HFF-Myc (cell line): Measurements from ENCODE around the gene MBP.

ENCODE experiments used
- DNase-seq: peaks from one replicate; pipeline ENCODE4 v3.0.0-alpha.2; 2011; ENCODE audit warnings: low read depth; ENCODE audit errors: extremely low read depth
- H3K4me3 ChIP-seq: replicated peaks from 2 replicates; pipeline ENCODE4 v1.5.1; 2011; ENCODE audit warnings: low read depth, mild to moderate bottlenecking, control low read depth, low read length
- CTCF ChIP-seq: IDR thresholded peaks from 2 replicates; pipeline ENCODE4 v1.5.1; 2012; ENCODE audit warnings: mild to moderate bottlenecking, low read depth, low read length, control low read depth; ENCODE audit errors: missing control alignments

MBP gene

GRCh38 chr18:77119851-77120491, 12.6 kb downstream of the MBP start:
- H3K4me3 ChIP-seq = no peak overlapping the region
- no peak for DNase-seq
- TF ChIP-seq CTCF = no peak

GRCh38 chr18:77119101-77119850, 13.3 kb downstream of the MBP start:
- DNase-seq = no peak
- no peak for TF ChIP-seq CTCF
- H3K4me3 ChIP-seq = no peak overlapping the region

- no peak overlapping the region for H3K4me3 ChIP-seq
- no peak for TF ChIP-seq CTCF
- DNase-seq = no peak
These were observed 14.1 kb downstream of the MBP start for GRCh38 chr18:77118256-77119090.

- no peak overlapping the region for H3K4me3 ChIP-seq
- DNase-seq = no peak
- no peak for TF ChIP-seq CTCF
These were observed 16.1 kb downstream of the MBP start for GRCh38 chr18:77116201-77117080.

- TF ChIP-seq CTCF = no peak
- H3K4me3 ChIP-seq = no peak overlapping the region
- DNase-seq = no peak
These were observed 17.2 kb downstream of the MBP start for GRCh38 chr18:77115192-77115953.
